CD4-positive, alpha-beta T cell (primary cell): ENCODE data around the gene GABRB2. TPM values are rescaled to one million over a fixed set of nuclear protein-coding genes. Genes with fewer than 3 reads are reported as not detected.
"Not testable (repeated sequence)": the region's sequence is repeated elsewhere in the genome, so short reads cannot be mapped to it uniquely, and the experiment has no call there.

ENCODE experiments used
- ATAC-seq: fragments of 200-7000 bp; cut with Tn5 transposase; one replicate; pipeline ENCODE4 v1.10.0; 2022; ENCODE audit warnings: mild to moderate bottlenecking; ENCODE audit not compliant: poor library complexity
- CTCF ChIA-PET: fragments of 350-600 bp; sonication (Branson Sonifier 250); formaldehyde crosslinking; loops from one replicate; lab custom pipeline; 2021; ENCODE audit warnings: antibody characterized with exemption, inconsistent platforms; lab: Charles Lee
- POLR2A ChIA-PET: fragments of 350-600 bp; sonication (Branson Sonifier 250); formaldehyde crosslinking; loops from one replicate; lab custom pipeline; 2021; ENCODE audit warnings: antibody characterized with exemption, inconsistent platforms; lab: Charles Lee
- DNase-seq, 14 experiments: peaks; one replicate each; pipeline ENCODE4 v3.0.0-alpha.2; 2013 to 2020; ENCODE audit warnings: mixed read lengths in 2 of 14
- H3K27ac ChIP-seq, 2 donors: one replicate each; pipeline versions ENCODE4 v1.5.1 to v1.7.0; 2013; ENCODE audit warnings: low read length in 2 of 2, low read depth in 1 of 2, mild to moderate bottlenecking in 1 of 2
- H3K27me3 ChIP-seq, 2 experiments: 1 replicate in 1 of 2; 2 replicates in 1 of 2; pipeline versions ENCODE4 v1.6.1 to v1.7.0; 2013; ENCODE audit warnings: low read length in 2 of 2, control low read depth in 1 of 2, mild to moderate bottlenecking in 1 of 2, moderate library complexity in 1 of 2; ENCODE audit not compliant: insufficient read depth in 2 of 2, control insufficient read depth in 1 of 2
- H3K36me3 ChIP-seq: one replicate; pipeline ENCODE4 v1.6.1; 2013; ENCODE audit warnings: low read length, control low read depth; ENCODE audit not compliant: insufficient read depth
- H3K4me1 ChIP-seq: one replicate; pipeline ENCODE4 v1.6.1; 2013; ENCODE audit warnings: low read length, control low read depth; ENCODE audit not compliant: insufficient read depth
- H3K4me3 ChIP-seq: one replicate; pipeline ENCODE4 v1.5.1; 2013; ENCODE audit warnings: mild to moderate bottlenecking, low read length, moderate library complexity
- H3K9me3 ChIP-seq, 2 experiments: 1 replicate in 1 of 2; 2 replicates in 1 of 2; pipeline versions ENCODE4 v1.6.1 to v1.7.0; 2013; ENCODE audit warnings: low read length in 2 of 2, mild to moderate bottlenecking in 2 of 2, control low read depth in 1 of 2, moderate library complexity in 1 of 2; ENCODE audit not compliant: control insufficient read depth in 1 of 2, insufficient read depth in 1 of 2
- H3K27ac Mint-ChIP-seq: one replicate; pipeline ENCODE4 v1.8.0; 2020; ENCODE audit warnings: mixed read lengths
- H3K27me3 Mint-ChIP-seq: one replicate; pipeline ENCODE4 v1.8.0; 2021; ENCODE audit warnings: mixed read lengths
- H3K36me3 Mint-ChIP-seq: one replicate; pipeline ENCODE4 v1.8.0; 2021; ENCODE audit warnings: low read depth, mixed read lengths
- H3K4me1 Mint-ChIP-seq: one replicate; pipeline ENCODE4 v1.8.0; 2021; ENCODE audit warnings: low read depth, mixed read lengths
- H3K4me3 Mint-ChIP-seq: one replicate; pipeline ENCODE4 v1.8.0; 2020; ENCODE audit warnings: mild to moderate bottlenecking, mixed read lengths
- H3K9me3 Mint-ChIP-seq: one replicate; pipeline ENCODE4 v1.8.0; 2020; ENCODE audit warnings: mixed read lengths
- intact Hi-C, 2 experiments: fragments of 100-400 bp; cut with DNase I in 1 of 2; cut with micrococcal nuclease in 1 of 2; formaldehyde crosslinking; loops; one replicate each; pipeline versions ENCODE4 v1.15.1 to v1.9.0; 2023 to 2025; cut with DNase I, micrococcal nuclease
- total RNA-seq, 174 experiments: library from RNA in 2 of 174; stranded (reverse) in 2 of 174; gene quantifications; one replicate each; pipeline ENCODE4 v1.2.3 and lab custom pipeline; 2021 to 2026
- TF ChIP-seq, protein P1 (sequence below): fragments of 200-600 bp; IDR thresholded peaks from one replicate; pipeline ENCODE4 v1.8.0; 2022; ENCODE audit warnings: antibody characterized with exemption, mild to moderate bottlenecking

GABRB2 gene
- total RNA-seq, 2 experiments from 2014 or later = not detected

DNA sequence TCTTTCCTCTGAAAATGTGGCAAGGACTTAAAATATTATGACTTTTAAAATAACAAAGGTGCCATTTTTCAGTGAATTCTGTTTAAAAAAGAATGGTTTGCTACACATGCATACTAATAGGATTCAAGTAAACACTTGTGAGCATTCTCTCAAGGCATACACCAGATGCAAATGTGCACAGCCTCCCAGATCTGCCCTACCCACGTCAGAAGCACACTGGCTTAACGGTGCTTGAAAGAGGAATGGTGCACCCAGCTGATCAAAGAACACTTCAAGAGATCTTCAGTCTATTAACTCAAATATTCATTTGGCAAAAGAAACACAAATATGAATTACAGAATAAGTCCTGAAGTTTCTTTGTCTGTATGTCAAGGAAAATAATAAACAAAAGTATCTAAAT is 15.8 kb downstream of the GABRB2 start:
- TF ChIP-seq, protein P1, sequence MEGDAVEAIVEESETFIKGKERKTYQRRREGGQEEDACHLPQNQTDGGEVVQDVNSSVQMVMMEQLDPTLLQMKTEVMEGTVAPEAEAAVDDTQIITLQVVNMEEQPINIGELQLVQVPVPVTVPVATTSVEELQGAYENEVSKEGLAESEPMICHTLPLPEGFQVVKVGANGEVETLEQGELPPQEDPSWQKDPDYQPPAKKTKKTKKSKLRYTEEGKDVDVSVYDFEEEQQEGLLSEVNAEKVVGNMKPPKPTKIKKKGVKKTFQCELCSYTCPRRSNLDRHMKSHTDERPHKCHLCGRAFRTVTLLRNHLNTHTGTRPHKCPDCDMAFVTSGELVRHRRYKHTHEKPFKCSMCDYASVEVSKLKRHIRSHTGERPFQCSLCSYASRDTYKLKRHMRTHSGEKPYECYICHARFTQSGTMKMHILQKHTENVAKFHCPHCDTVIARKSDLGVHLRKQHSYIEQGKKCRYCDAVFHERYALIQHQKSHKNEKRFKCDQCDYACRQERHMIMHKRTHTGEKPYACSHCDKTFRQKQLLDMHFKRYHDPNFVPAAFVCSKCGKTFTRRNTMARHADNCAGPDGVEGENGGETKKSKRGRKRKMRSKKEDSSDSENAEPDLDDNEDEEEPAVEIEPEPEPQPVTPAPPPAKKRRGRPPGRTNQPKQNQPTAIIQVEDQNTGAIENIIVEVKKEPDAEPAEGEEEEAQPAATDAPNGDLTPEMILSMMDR = no peak
- Histone ChIP-seq H3K36me3 (no peaks in the 10 kb centered on the region), H3K27me3 (no peaks in the 10 kb centered on the region), H3K27ac (no peak overlapping the region), H3K4me1 (no peaks in the 10 kb centered on the region), H3K4me3 (no peak overlapping the region), H3K9me3 (no peaks in the 10 kb centered on the region)
- ATAC-seq (no peak), DNase-seq (no peak)
- H3K27me3 Mint-ChIP-seq = no peaks in the 10 kb centered on the region
- no peaks in the 10 kb centered on the region for H3K4me1 Mint-ChIP-seq
- H3K9me3 Mint-ChIP-seq = no peaks in the 10 kb centered on the region
- ChIA-PET CTCF (no interaction called here), POLR2A (no interaction called here)
- H3K36me3 Mint-ChIP-seq = no peaks in the 10 kb centered on the region
- no peak overlapping the region for H3K27ac Mint-ChIP-seq
- intact Hi-C loops = no loop called here
- H3K4me3 Mint-ChIP-seq = no peak overlapping the region

DNA sequence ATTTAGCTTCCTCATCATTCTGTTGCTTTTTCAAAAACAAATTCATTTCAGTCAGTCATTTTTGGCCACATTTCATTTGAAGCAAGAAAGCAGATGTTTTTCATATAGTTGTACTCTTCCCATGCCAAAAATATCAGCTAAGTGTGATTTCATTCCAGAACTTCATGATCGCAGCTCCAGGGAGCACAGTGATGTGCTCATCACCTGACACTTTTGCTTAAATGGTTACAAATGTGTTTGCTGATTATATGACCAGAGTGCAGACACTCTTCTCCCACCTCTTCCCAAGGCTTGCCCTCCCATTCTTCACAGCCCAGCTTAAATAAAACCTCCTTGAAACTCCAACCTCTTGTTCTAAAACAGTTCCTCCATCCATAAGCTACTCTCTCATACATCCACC is 32.6 kb downstream of the GABRB2 start:
- Histone ChIP-seq H3K36me3 (no peaks in the 10 kb centered on the region), H3K27ac (no peak overlapping the region), H3K4me1 (no peaks in the 10 kb centered on the region), H3K4me3 (no peak overlapping the region), H3K9me3 (peaks cover 0 to 5% of the 10 kb centered on the region in 2 experiments), H3K27me3 (no peaks in the 10 kb centered on the region)
- intact Hi-C loops = no loop called here
- DNase-seq (no peak), ATAC-seq (no peak)
- Mint-ChIP-seq H3K27me3 (no peaks in the 10 kb centered on the region), H3K36me3 (no peaks in the 10 kb centered on the region), H3K4me1 (no peaks in the 10 kb centered on the region), H3K4me3 (no peak overlapping the region), H3K9me3 (peaks cover 1% of the 10 kb centered on the region), H3K27ac (no peak overlapping the region)
- ChIA-PET CTCF (no interaction called here), POLR2A (no interaction called here)
- TF ChIP-seq, protein P1 = no peak

DNA sequence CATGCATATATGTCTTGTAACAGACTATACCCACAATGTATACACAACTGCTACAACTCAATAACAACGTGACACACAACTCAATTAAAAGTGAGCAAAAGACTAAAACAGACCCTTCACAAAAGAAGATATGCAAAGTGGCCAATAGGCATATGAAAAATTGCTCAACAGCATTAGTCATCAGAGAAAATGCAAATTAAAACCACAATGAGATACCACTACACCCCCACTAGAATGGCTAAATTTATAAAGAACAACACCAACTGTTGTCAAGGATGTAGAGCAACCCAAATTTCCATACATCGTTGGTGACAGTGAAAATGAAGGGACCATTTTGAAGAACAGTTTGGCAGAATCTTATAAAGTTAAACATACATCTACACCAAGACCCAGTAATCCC is 38.9 kb downstream of the GABRB2 start:
- DNase-seq (no peak), ATAC-seq (no peak)
- Histone ChIP-seq H3K4me3 (no peak overlapping the region), H3K4me1 (no peaks in the 10 kb centered on the region), H3K9me3 (peaks cover 0 to 3% of the 10 kb centered on the region in 2 experiments), H3K36me3 (no peaks in the 10 kb centered on the region), H3K27ac (no peak overlapping the region), H3K27me3 (no peaks in the 10 kb centered on the region)
- no peak overlapping the region for H3K4me3 Mint-ChIP-seq
- H3K4me1 Mint-ChIP-seq = no peaks in the 10 kb centered on the region
- TF ChIP-seq, protein P1 = no peak
- intact Hi-C loops = no loop called here
- POLR2A ChIA-PET = no interaction called here
- no peaks in the 10 kb centered on the region for H3K27me3 Mint-ChIP-seq
- H3K36me3 Mint-ChIP-seq = no peaks in the 10 kb centered on the region
- H3K9me3 Mint-ChIP-seq = no peaks in the 10 kb centered on the region
- no peak overlapping the region for H3K27ac Mint-ChIP-seq
- CTCF ChIA-PET = no interaction called here

DNA sequence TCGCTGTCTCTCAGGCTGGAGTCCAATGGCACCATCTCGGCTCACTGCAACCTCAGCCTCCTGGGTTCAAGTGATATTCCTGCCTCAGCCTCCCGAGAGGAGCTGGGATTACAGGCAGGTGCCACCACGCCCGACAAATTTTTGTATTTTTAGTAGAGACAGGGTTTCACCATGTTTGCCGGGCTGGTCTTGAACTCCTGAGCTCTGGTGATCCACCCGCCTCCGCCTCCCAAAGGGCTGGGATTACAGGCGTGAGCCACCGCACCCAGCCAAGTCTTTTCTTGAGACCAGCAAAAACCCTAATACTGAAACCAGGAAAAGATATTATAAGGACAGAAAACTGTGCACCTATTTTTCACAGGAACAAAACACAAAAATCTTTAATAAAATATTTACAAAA is 41.4 kb downstream of the GABRB2 start:
- H3K4me3 ChIP-seq, ATAC-seq, H3K9me3 Mint-ChIP-seq, H3K4me1 Mint-ChIP-seq, CTCF ChIA-PET, H3K4me1 ChIP-seq, intact Hi-C loops, H3K27ac ChIP-seq, H3K27me3 ChIP-seq, H3K36me3 ChIP-seq, H3K27ac Mint-ChIP-seq, H3K4me3 Mint-ChIP-seq, H3K9me3 ChIP-seq, POLR2A ChIA-PET, H3K27me3 Mint-ChIP-seq, DNase-seq, H3K36me3 Mint-ChIP-seq: not testable (repeated sequence)
